HL-60 (cell line): ENCODE results near the gene RABGEF1.
"Not testable (repeated sequence)": the region's sequence is repeated elsewhere in the genome, so short reads cannot be mapped to it uniquely, and the experiment has no call there.

Experiments used
- GABPA ChIP-seq: IDR thresholded peaks from 2 replicates; pipeline ENCODE4 v1.6.1; 2012; ENCODE audit warnings: low read depth
- SPI1 ChIP-seq: IDR thresholded peaks from 2 replicates; pipeline ENCODE4 v1.6.1; 2012; ENCODE audit warnings: low read depth, mild to moderate bottlenecking, borderline replicate concordance
- TF ChIP-seq, protein P1 (sequence below): IDR thresholded peaks from one replicate; pipeline ENCODE4 v1.5.1; 2011; ENCODE audit warnings: low read length, control low read depth, inconsistent platforms; ENCODE audit not compliant: insufficient read depth
- TF ChIP-seq, protein P2 (sequence below): IDR thresholded peaks from 2 replicates; pipeline ENCODE4 v1.6.1; 2012; ENCODE audit warnings: low read depth; ENCODE audit not compliant: insufficient replicate concordance

DNA sequence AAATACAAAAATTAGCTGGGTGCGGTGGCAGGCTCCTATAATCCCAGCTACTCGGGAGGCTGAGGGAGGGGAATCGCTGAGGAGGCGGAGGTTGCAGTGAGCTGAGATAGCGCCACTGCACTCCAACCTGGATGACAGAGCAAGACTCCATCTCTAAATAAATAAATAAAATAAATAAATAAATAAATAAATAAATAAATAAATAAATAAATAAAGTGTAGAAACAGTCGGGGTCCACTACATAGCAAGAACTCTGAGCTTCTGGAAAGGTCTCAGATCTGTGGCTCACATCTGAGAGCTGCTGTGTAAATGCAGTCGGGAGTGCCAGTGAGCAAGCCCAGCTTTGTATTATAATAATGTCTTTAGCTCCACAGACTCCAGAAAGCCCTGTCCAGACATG is 76.1 kb downstream of the RABGEF1 start:
- TF ChIP-seq, protein P1, sequence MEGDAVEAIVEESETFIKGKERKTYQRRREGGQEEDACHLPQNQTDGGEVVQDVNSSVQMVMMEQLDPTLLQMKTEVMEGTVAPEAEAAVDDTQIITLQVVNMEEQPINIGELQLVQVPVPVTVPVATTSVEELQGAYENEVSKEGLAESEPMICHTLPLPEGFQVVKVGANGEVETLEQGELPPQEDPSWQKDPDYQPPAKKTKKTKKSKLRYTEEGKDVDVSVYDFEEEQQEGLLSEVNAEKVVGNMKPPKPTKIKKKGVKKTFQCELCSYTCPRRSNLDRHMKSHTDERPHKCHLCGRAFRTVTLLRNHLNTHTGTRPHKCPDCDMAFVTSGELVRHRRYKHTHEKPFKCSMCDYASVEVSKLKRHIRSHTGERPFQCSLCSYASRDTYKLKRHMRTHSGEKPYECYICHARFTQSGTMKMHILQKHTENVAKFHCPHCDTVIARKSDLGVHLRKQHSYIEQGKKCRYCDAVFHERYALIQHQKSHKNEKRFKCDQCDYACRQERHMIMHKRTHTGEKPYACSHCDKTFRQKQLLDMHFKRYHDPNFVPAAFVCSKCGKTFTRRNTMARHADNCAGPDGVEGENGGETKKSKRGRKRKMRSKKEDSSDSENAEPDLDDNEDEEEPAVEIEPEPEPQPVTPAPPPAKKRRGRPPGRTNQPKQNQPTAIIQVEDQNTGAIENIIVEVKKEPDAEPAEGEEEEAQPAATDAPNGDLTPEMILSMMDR: not testable (repeated sequence)
- TF ChIP-seq SPI1, GABPA: not testable (repeated sequence)
- TF ChIP-seq, protein P2, sequence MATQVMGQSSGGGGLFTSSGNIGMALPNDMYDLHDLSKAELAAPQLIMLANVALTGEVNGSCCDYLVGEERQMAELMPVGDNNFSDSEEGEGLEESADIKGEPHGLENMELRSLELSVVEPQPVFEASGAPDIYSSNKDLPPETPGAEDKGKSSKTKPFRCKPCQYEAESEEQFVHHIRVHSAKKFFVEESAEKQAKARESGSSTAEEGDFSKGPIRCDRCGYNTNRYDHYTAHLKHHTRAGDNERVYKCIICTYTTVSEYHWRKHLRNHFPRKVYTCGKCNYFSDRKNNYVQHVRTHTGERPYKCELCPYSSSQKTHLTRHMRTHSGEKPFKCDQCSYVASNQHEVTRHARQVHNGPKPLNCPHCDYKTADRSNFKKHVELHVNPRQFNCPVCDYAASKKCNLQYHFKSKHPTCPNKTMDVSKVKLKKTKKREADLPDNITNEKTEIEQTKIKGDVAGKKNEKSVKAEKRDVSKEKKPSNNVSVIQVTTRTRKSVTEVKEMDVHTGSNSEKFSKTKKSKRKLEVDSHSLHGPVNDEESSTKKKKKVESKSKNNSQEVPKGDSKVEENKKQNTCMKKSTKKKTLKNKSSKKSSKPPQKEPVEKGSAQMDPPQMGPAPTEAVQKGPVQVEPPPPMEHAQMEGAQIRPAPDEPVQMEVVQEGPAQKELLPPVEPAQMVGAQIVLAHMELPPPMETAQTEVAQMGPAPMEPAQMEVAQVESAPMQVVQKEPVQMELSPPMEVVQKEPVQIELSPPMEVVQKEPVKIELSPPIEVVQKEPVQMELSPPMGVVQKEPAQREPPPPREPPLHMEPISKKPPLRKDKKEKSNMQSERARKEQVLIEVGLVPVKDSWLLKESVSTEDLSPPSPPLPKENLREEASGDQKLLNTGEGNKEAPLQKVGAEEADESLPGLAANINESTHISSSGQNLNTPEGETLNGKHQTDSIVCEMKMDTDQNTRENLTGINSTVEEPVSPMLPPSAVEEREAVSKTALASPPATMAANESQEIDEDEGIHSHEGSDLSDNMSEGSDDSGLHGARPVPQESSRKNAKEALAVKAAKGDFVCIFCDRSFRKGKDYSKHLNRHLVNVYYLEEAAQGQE: not testable (repeated sequence)
